A549 (cell line): Measurements from ENCODE around the gene C18orf63. TPM values are rescaled to one million over a fixed set of nuclear protein-coding genes. Genes with fewer than 3 reads are reported as not detected.
A peak's percentile ranks its signal among the peaks of the same experiment; 100 is the strongest.

Experiments used
- ATAC-seq, 2 experiments: fragments of 200-7000 bp in 1 of 2; fragments of >200 bp in 1 of 2; cut with Nextera tagmentation in 1 of 2; cut with Tn5 transposase in 1 of 2; 3 replicates each; pipeline versions ENCODE4 v1.8.0 to v1.9.1; 2018 to 2020; ENCODE audit warnings: mild to moderate bottlenecking in 1 of 2, moderate library complexity in 1 of 2
- CTCF ChIA-PET: fragments of 300-600 bp; sonication (Branson Sonifier 250); formaldehyde crosslinking; extraction: SDS; loops from one replicate; lab custom pipeline; 2021; ENCODE audit warnings: antibody characterized with exemption, inconsistent platforms; lab: Yijun Ruan, JAX
- POLR2A ChIA-PET: fragments of 350-600 bp; formaldehyde crosslinking; extraction: SDS; loops from one replicate; lab custom pipeline; 2021; ENCODE audit warnings: antibody characterized with exemption, inconsistent platforms; lab: Yijun Ruan, JAX
- DNase-seq, 2 experiments: peaks; one replicate each; pipeline versions ENCODE4 v3.0.0 to v3.0.0-alpha.2; 2011 to 2016; ENCODE audit warnings: low read depth in 1 of 2, low spot score in 1 of 2
- FAIRE-seq: peaks from 2 replicates; lab custom pipeline; 2011; peaks lifted over from hg19 to GRCh38; lab: Jason Lieb, UNC
- H3K27ac ChIP-seq, 2 experiments: fragments of >200 bp; sonication (Bioruptor Twin); formaldehyde crosslinking; 3 replicates each; pipeline ENCODE4 v1.5.1; 2016 to 2017
- H3K4me1 ChIP-seq: fragments of >200 bp; sonication (Bioruptor Twin); formaldehyde crosslinking; 3 replicates; pipeline ENCODE4 v1.6.1; 2016
- H3K4me2 ChIP-seq: fragments of >200 bp; sonication (Bioruptor Twin); formaldehyde crosslinking; 3 replicates; pipeline ENCODE4 v1.6.1; 2016
- H3K4me3 ChIP-seq: fragments of >200 bp; sonication (Bioruptor Twin); formaldehyde crosslinking; 3 replicates; pipeline ENCODE4 v1.5.1; 2016
- H3K9me3 ChIP-seq: fragments of >200 bp; sonication (Bioruptor Twin); formaldehyde crosslinking; 3 replicates; pipeline ENCODE4 v1.6.1; 2016
- ATOH8 ChIP-seq: fragments of 250-450 bp; sonication (Bioruptor Pico); IDR thresholded peaks from 2 replicates; pipeline ENCODE4 v1.5.0; 2020; ENCODE audit warnings: low read depth, mild to moderate bottlenecking, moderate library complexity
- BCL3 ChIP-seq: fragments of >200 bp; sonication (Bioruptor Twin); formaldehyde crosslinking; IDR thresholded peaks from 3 replicates; pipeline ENCODE4 v1.6.1; 2016
- CHD2 ChIP-seq: fragments of 150-350 bp; IDR thresholded peaks from 2 replicates; pipeline ENCODE4 v1.6.1; 2014; ENCODE audit warnings: low read length; ENCODE audit not compliant: partially characterized antibody
- CHD4 ChIP-seq: fragments of 200-600 bp; sonication (generic); IDR thresholded peaks from 2 replicates; pipeline ENCODE4 v1.6.1; 2016; ENCODE audit warnings: antibody characterized with exemption, mild to moderate bottlenecking, borderline replicate concordance
- CTCF ChIP-seq: fragments of >200 bp; sonication (Bioruptor Twin); formaldehyde crosslinking; IDR thresholded peaks from 3 replicates; pipeline ENCODE4 v1.5.1; 2016
- E2F6 ChIP-seq: IDR thresholded peaks from 2 replicates; pipeline ENCODE4 v1.6.1; 2012; ENCODE audit warnings: low read depth, borderline replicate concordance
- EHF ChIP-seq: fragments of 250-450 bp; sonication (Bioruptor Pico); IDR thresholded peaks from 2 replicates; pipeline ENCODE4 v1.5.0; 2020; ENCODE audit warnings: mild to moderate bottlenecking
- EP300 ChIP-seq, 2 experiments: fragments of >200 bp; sonication (Bioruptor Twin); formaldehyde crosslinking; IDR thresholded peaks; 2 replicates in 1 of 2; 3 replicates in 1 of 2; pipeline ENCODE4 v1.6.1; 2016 to 2017
- FOSL2 ChIP-seq, 2 experiments: fragments of 450-650 bp in 1 of 2; fragments of >200 bp in 1 of 2; sonication (Bioruptor Twin) in 1 of 2; formaldehyde crosslinking; IDR thresholded peaks; 2 replicates each; pipeline versions ENCODE4 v1.5.0 to v1.6.1; 2016 to 2020; ENCODE audit warnings: mild to moderate bottlenecking in 1 of 2, moderate library complexity in 1 of 2
- FOXS1 ChIP-seq: fragments of 250-450 bp; sonication (Bioruptor Pico); IDR thresholded peaks from 2 replicates; pipeline ENCODE4 v1.5.0; 2020; ENCODE audit warnings: mild to moderate bottlenecking, moderate library complexity
- HEYL ChIP-seq: fragments of 250-450 bp; sonication (Bioruptor Pico); IDR thresholded peaks from 2 replicates; pipeline ENCODE4 v1.8.0; 2021; ENCODE audit warnings: mild to moderate bottlenecking, moderate library complexity
- HOXA7 ChIP-seq: fragments of 250-450 bp; sonication (Bioruptor Pico); IDR thresholded peaks from 2 replicates; pipeline ENCODE4 v1.5.0; 2020; ENCODE audit warnings: mild to moderate bottlenecking, moderate library complexity
- JUNB ChIP-seq: fragments of >200 bp; sonication (Bioruptor Twin); formaldehyde crosslinking; IDR thresholded peaks from 2 replicates; pipeline ENCODE4 v1.6.1; 2016
- MAZ ChIP-seq: fragments of 150-350 bp; IDR thresholded peaks from 2 replicates; pipeline ENCODE4 v1.6.1; 2014; ENCODE audit warnings: antibody characterized with exemption, low read depth, low read length, borderline replicate concordance
- NPAS2 ChIP-seq: fragments of 250-450 bp; sonication (Bioruptor Pico); IDR thresholded peaks from 2 replicates; pipeline ENCODE4 v1.8.0; 2022; ENCODE audit warnings: mild to moderate bottlenecking, moderate library complexity, borderline replicate concordance
- RAD21 ChIP-seq, 2 experiments: fragments of >200 bp in 1 of 2; sonication (Bioruptor Twin) in 1 of 2; formaldehyde crosslinking in 1 of 2; IDR thresholded peaks in 1 of 2; conservative IDR thresholded peaks in 1 of 2; 2 replicates in 1 of 2; 3 replicates in 1 of 2; pipeline ENCODE4 v1.6.1; 2012 to 2018; ENCODE audit warnings: inconsistent platforms in 1 of 2
- RARB ChIP-seq: fragments of 250-450 bp; sonication (Bioruptor Pico); IDR thresholded peaks from 2 replicates; pipeline ENCODE4 v1.8.0; 2021; ENCODE audit warnings: mild to moderate bottlenecking, moderate library complexity
- RCOR1 ChIP-seq: fragments of 150-350 bp; IDR thresholded peaks from 2 replicates; pipeline ENCODE4 v1.6.1; 2014; ENCODE audit warnings: antibody characterized with exemption, low read length, low read depth
- RNF2 ChIP-seq: fragments of 200-600 bp; sonication (generic); IDR thresholded peaks from 2 replicates; pipeline ENCODE4 v1.6.1; 2016; ENCODE audit warnings: low read depth, mild to moderate bottlenecking, antibody characterized with exemption, moderate library complexity, borderline replicate concordance
- SMC3 ChIP-seq: fragments of >200 bp; sonication (Bioruptor Twin); formaldehyde crosslinking; IDR thresholded peaks from 3 replicates; pipeline ENCODE4 v1.6.1; 2018; ENCODE audit warnings: inconsistent platforms
- SREBF2 ChIP-seq: fragments of 450-650 bp; IDR thresholded peaks from 2 replicates; pipeline ENCODE4 v1.6.1; 2014; ENCODE audit warnings: mild to moderate bottlenecking, moderate library complexity
- TFCP2L1 ChIP-seq: fragments of 250-450 bp; sonication (Bioruptor Pico); IDR thresholded peaks from 2 replicates; pipeline ENCODE4 v1.5.0; 2021; ENCODE audit warnings: mild to moderate bottlenecking
- TP53 ChIP-seq: fragments of 250-450 bp; sonication (Bioruptor Pico); IDR thresholded peaks from 2 replicates; pipeline ENCODE4 v1.5.0; 2021; ENCODE audit warnings: mild to moderate bottlenecking, moderate library complexity
- ZSCAN20 ChIP-seq: fragments of 250-450 bp; sonication (Bioruptor Pico); IDR thresholded peaks from 2 replicates; pipeline ENCODE4 v1.8.0; 2022; ENCODE audit warnings: mild to moderate bottlenecking, moderate library complexity
- WGBS: methylation state at CpG from one replicate; pipeline ENCODE4 v1.1.6; 2017; ENCODE audit errors: missing lambda C conversion rate; 5-methylcytosine and 5-hydroxymethylcytosine counted together
- polyA plus RNA-seq, 4 experiments: library from polyadenylated mRNA; depleted of rRNA in 3 of 4; stranded (reverse); fragments of >200 nt; fragmentation: RNase III in 1 of 4; extraction: RNeasy Plus Mini Kit Qiagen cat#74134 plus additional on column Dnase treatment in 1 of 4; gene quantifications; 2 replicates in 3 of 4; 3 replicates in 1 of 4; pipeline ENCODE4 v1.2.3, GENCODE V29; 2011 to 2017

C18orf63 gene
- polyA plus RNA-seq, 2 of the 4 experiments (the other 2 are of a cell fraction): not detected

- CTCF ChIA-PET: interaction anchor here (1.6 kb wide), 1 partner anchor 17 kb away, joined by 3 read pairs; no protein-coding TSS in a partner anchor
- ATAC-seq (no peak), DNase-seq (no peak), FAIRE-seq (no peak)
- Histone ChIP-seq H3K4me3 (no peak overlapping the region), H3K4me2 (no peak overlapping the region), H3K27ac (no peak overlapping the region), H3K9me3 (no peaks in the 10 kb centered on the region), H3K4me1 (no peaks in the 10 kb centered on the region)
- POLR2A ChIA-PET: no interaction called here
- TF ChIP-seq RNF2 (no peak), ATOH8 (CRISPR knock-in tag) (no peak)
- WGBS: 55% methylated on average over 2 of the region's 2 CpGs
Measured at GRCh38 chr18:74328206-74328605, 12.6 kb downstream of the C18orf63 start.

GRCh38 chr18:74329688-74330205 lies 14.1 kb downstream of the C18orf63 start:
- POLR2A ChIA-PET: no interaction called here
- TF ChIP-seq TP53 (no peak), FOSL2 (IDR thresholded peaks at IDR 0.05) (no peak), FOSL2 (CRISPR knock-in tag; IDR thresholded peaks at IDR 0.05) (no peak), HOXA7 (CRISPR knock-in tag) (no peak), RAD21 (conservative IDR thresholded peaks at IDR 0.05 in 1 of 2, IDR thresholded peaks at IDR 0.05 in 1 of 2) (no peak), CHD2 (no peak), BCL3 (no peak)
- 84% methylated on average over 1 of the region's 1 CpG for WGBS
- H3K4me1 ChIP-seq: no peaks in the 10 kb centered on the region
- CTCF ChIA-PET: interaction anchor here (0.7 to 1.6 kb wide), 4 partner anchors 19 to 133 kb away, joined by 3 to 7 read pairs (median 3); no protein-coding TSS in a partner anchor
- H3K4me2 ChIP-seq: no peak overlapping the region
- H3K9me3 ChIP-seq: no peaks in the 10 kb centered on the region
- DNase-seq: no peak
- no peak for FAIRE-seq
- no peak overlapping the region for H3K27ac ChIP-seq
- no peak for ATAC-seq
- no peak overlapping the region for H3K4me3 ChIP-seq

- TF ChIP-seq CTCF (peak; percentile 46; the same call in 2 of the 3 replicates), EHF (no peak), RAD21 (conservative IDR thresholded peaks at IDR 0.05 in 1 of 2, IDR thresholded peaks at IDR 0.05 in 1 of 2) (peak; percentile 54 to 59), SREBF2 (no peak), SMC3 (peak; percentile 65)
- H3K4me2 ChIP-seq: no peak overlapping the region
- WGBS: 15% methylated on average over 2 of the region's 2 CpGs
- H3K27ac ChIP-seq: no peak overlapping the region
- DNase-seq (peak; percentile 4 to 46), ATAC-seq (peak; percentile 85 to 89), FAIRE-seq (no peak)
- CTCF ChIA-PET: interaction anchor here (0.7 to 1.4 kb wide), 3 partner anchors 132 to 165 kb away, joined by 3 to 4 read pairs (median 3); no protein-coding TSS in a partner anchor
- H3K4me3 ChIP-seq: no peak overlapping the region
- H3K9me3 ChIP-seq: no peaks in the 10 kb centered on the region
- POLR2A ChIA-PET: no interaction called here
- H3K4me1 ChIP-seq: no peaks in the 10 kb centered on the region
Measured at GRCh38 chr18:74331404-74331803, 15.8 kb downstream of the C18orf63 start.

- DNase-seq (no peak), FAIRE-seq (no peak)
- CTCF ChIA-PET: interaction anchor here (1.0 to 2.8 kb wide), 2 partner anchors 9 to 136 kb away, joined by 3 to 10 read pairs; no protein-coding TSS in a partner anchor
- no peak for TF ChIP-seq FOXS1 (CRISPR knock-in tag)
- no peak for TF ChIP-seq E2F6
- no peak for TF ChIP-seq NPAS2 (CRISPR knock-in tag)
- TF ChIP-seq RCOR1: no peak
- no peak for TF ChIP-seq MAZ
- no peak for TF ChIP-seq RARB (CRISPR knock-in tag)
- TF ChIP-seq HOXA7 (CRISPR knock-in tag): no peak
- TF ChIP-seq CHD4: no peak
- TF ChIP-seq HEYL (CRISPR knock-in tag): no peak
- TF ChIP-seq BCL3: no peak
- no peak for TF ChIP-seq JUNB
- no peak for TF ChIP-seq ZSCAN20
- no peak for TF ChIP-seq TFCP2L1 (CRISPR knock-in tag)
- no peak for TF ChIP-seq EP300 (IDR thresholded peaks at IDR 0.05)
Measured at GRCh38 chr18:74333091-74333490, 17.5 kb downstream of the C18orf63 start.

More at GRCh38 chr18:74333091-74333490, 17.5 kb downstream of the C18orf63 start:
- H3K4me1 ChIP-seq: no peaks in the 10 kb centered on the region
- 0% methylated on average over 1 of the region's 1 CpG for WGBS
- POLR2A ChIA-PET: no interaction called here
- ATAC-seq: no peak
- H3K27ac ChIP-seq: no peak overlapping the region
- no peaks in the 10 kb centered on the region for H3K9me3 ChIP-seq
- no peak overlapping the region for H3K4me2 ChIP-seq
- no peak overlapping the region for H3K4me3 ChIP-seq
